HAP-1 (cell line): Measurements from ENCODE around the gene RALGDS.
"Not testable (repeated sequence)": the region's sequence is repeated elsewhere in the genome, so short reads cannot be mapped to it uniquely, and the experiment has no call there.

Source experiments
- DNase-seq, 2 experiments: peaks; one replicate each; pipeline ENCODE4 v3.0.0-alpha.2; 2016 to 2020; ENCODE audit warnings: low spot score in 2 of 2
- H3K27me3 ChIP-seq: fragments of 250-450 bp; sonication (Bioruptor Pico); 2 replicates; pipeline ENCODE4 v1.5.1; 2020; ENCODE audit warnings: low read depth, mild to moderate bottlenecking, moderate library complexity
- H3K36me3 ChIP-seq: fragments of 250-450 bp; sonication (Bioruptor Pico); replicated peaks from 2 replicates; pipeline ENCODE4 v1.5.1; 2020; ENCODE audit warnings: mild to moderate bottlenecking
- H3K4me1 ChIP-seq: fragments of 250-450 bp; sonication (Bioruptor Pico); 2 replicates; pipeline ENCODE4 v1.5.1; 2020; ENCODE audit warnings: mild to moderate bottlenecking
- H3K4me3 ChIP-seq: fragments of 250-450 bp; sonication (Bioruptor Pico); 2 replicates; pipeline ENCODE4 v1.5.1; 2020; ENCODE audit warnings: mild to moderate bottlenecking, moderate library complexity
- H3K9me3 ChIP-seq: fragments of 250-450 bp; sonication (Bioruptor Pico); 2 replicates; pipeline ENCODE4 v1.5.1; 2020; ENCODE audit warnings: mild to moderate bottlenecking, moderate library complexity
- in situ Hi-C: fragments of 300-500 bp; cut with MboI; formaldehyde crosslinking; loops from 3 replicates; pipeline ENCODE4 v1.14.3; 2020; ENCODE audit warnings: low sequenced_read_pairs, inconsistent platforms, mixed read lengths

Gene RALGDS

DNA sequence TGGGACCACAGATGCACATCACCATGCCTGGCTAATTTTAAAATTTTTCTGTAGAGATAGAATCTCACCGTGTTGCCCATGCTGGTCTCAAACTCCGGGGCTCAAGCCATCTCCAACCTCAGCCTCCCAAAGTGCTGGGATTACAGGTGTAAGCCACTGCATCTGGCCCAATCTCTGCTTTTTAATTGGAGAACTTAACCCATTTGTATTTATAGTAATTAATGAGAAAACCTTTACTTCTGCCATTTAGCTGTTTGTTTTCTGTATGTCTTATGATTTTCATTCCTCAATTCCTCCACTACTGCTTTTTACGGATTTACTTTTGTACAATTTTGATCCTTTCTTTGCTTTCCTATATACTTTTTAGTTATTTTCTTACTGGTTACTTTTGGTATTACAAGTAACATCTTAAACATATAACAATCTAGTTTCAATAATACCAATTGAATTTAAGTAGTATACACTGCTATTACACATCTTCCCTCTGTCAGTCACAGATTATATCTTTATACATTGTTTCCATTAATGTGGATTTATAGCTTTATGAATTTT lies 26.1 kb downstream of the RALGDS start:
- Histone ChIP-seq H3K4me1 (no peaks in the 10 kb centered on the region), H3K4me3 (no peak overlapping the region), H3K27me3 (no peaks in the 10 kb centered on the region), H3K36me3 (peaks cover 23% of the 10 kb centered on the region), H3K9me3 (peaks cover 14% of the 10 kb centered on the region)
- in situ Hi-C loops, result no loop called here
- DNase-seq, result no peak

DNA sequence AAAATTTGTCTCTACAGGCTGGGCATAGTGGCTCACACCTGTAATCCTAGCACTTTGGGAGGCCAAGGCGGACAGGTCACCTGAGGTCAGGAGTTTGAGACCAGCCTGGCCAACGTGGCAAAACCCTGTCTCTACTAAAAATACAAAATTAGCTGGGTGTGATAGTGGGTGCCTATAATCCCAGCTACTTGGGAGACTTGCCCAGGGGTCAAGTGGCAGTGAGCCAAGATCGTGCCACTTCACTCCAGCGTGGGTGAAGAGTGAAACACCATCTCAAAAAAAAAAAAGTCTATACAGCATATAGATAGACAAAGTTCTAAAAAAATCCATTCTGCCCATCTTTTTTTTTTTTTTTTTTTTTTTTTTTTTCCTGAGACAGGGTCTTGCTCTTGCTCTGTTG lies 26.7 kb downstream of the RALGDS start:
- in situ Hi-C loops, DNase-seq: not testable (repeated sequence)
- peaks cover 14% of the 10 kb centered on the region for H3K9me3 ChIP-seq

DNA sequence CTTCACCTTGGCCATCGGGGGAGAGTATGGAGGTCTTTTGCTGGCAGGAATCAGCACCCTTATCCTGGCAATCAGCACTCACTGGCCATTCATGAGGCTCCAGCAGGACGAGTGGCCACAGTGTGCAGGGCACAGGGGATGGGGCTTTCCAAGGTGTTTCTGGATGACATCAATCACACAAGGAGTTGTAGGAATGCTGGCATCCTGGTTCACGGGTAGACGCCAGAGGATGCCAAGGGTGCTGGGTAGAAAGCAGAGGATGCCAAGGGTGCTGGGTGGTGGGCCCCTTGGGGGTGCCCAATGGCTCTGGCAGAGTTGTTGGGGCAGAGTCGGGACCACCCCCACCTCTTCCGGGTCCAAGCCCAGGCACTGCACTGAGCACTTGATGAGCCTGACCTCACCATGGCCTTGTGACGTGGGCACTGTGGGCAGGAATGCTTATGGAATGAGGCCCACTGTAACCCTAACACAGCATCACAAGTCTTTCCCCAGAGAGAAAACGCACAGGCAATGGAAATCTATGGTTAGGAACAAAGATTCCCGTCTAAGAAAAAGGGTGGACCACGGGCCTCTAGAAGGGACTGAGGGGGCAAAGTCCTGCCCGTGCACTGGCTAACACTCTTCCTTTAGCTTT lies 30.2 kb downstream of the RALGDS start:
- no peaks in the 10 kb centered on the region for H3K36me3 ChIP-seq
- H3K4me1 ChIP-seq, result no peaks in the 10 kb centered on the region
- peaks cover 5% of the 10 kb centered on the region for H3K9me3 ChIP-seq
- in situ Hi-C loops, result no loop called here
- H3K4me3 ChIP-seq, result no peak overlapping the region
- no peak for DNase-seq
- H3K27me3 ChIP-seq, result no peaks in the 10 kb centered on the region

More for the DNA sequence above, 26.7 kb downstream of the RALGDS start:
- peaks cover 19% of the 10 kb centered on the region for H3K36me3 ChIP-seq
- not testable (repeated sequence) for H3K4me3 ChIP-seq, H3K4me1 ChIP-seq, H3K27me3 ChIP-seq

- Histone ChIP-seq H3K4me3 (no peak overlapping the region), H3K9me3 (no peaks in the 10 kb centered on the region), H3K27me3 (no peaks in the 10 kb centered on the region), H3K4me1 (no peaks in the 10 kb centered on the region), H3K36me3 (no peaks in the 10 kb centered on the region)
- DNase-seq, result no peak
- in situ Hi-C loops, result no loop called here
Observed at GRCh38 chr9:133090187-133090586, 30.9 kb downstream of the RALGDS start.

GRCh38 chr9:133089271-133089671 lies 31.8 kb downstream of the RALGDS start:
- no peaks in the 10 kb centered on the region for H3K4me1 ChIP-seq
- no peaks in the 10 kb centered on the region for H3K27me3 ChIP-seq
- H3K36me3 ChIP-seq, result no peaks in the 10 kb centered on the region
- in situ Hi-C loops, result no loop called here
- H3K4me3 ChIP-seq, result no peak overlapping the region
- no peak for DNase-seq
- no peaks in the 10 kb centered on the region for H3K9me3 ChIP-seq

DNA sequence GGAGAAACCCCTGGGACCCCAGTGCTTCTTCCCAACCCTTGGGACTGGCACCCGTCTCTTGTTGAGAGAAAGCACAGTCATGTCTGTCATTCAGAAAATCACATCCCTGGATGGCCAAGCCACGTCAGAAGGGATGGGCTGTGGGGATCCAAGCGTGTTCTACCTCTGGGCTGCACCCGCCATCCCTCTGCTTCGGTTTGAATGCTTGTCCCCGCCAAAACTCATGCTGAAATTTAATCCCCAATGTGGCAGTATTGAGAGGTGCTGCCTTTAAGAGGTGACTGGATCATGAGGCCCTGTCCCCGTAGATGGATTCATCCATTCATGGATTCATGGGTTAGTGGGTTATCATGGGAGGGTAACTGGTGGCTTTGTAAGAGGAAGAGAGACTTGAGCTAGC lies 32.3 kb downstream of the RALGDS start:
- in situ Hi-C loops, result no loop called here
- Histone ChIP-seq H3K4me3 (no peak overlapping the region), H3K36me3 (no peaks in the 10 kb centered on the region), H3K27me3 (no peaks in the 10 kb centered on the region), H3K9me3 (no peaks in the 10 kb centered on the region), H3K4me1 (no peaks in the 10 kb centered on the region)
- no peak for DNase-seq

- in situ Hi-C loops, result no loop called here
- Histone ChIP-seq H3K36me3 (no peaks in the 10 kb centered on the region), H3K4me3 (no peak overlapping the region), H3K27me3 (no peaks in the 10 kb centered on the region), H3K9me3 (no peaks in the 10 kb centered on the region), H3K4me1 (no peaks in the 10 kb centered on the region)
- no peak for DNase-seq
Observed at GRCh38 chr9:133088146-133088750, 32.8 kb downstream of the RALGDS start.

DNA sequence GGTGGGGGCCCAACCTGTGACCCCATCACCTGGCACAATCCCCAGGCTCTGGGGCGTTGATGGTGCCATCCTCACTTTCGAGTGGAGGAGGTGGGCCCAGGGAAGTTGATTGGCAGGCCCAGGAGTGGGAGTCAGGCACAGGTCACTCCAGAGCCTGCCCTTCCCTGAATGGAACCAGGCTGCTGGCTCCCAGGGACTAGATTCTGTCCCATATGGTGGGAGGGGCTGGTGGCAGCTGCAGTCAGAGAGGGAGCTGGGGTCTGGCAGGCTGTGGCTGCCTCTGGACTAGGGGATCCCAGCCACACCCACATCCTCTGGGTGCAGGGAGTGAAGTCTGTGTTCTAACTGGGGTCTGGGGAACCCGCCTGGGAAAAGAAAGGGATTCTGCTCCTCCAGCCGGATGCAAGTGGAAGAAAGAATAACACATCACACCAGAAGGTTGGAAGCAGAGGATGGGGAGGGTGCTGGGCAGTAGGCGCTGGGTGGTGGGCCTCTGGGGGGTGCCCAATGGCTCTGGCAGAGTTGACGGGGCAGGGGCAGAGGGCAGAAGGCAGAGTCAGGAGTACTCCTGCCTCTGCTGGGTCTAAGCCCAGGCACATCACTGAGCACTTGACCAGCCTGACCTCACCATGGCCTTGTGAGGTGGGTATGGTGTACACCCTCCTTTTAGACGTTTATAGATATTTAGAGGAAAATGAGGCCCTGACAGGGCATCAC lies 33.5 kb downstream of the RALGDS start:
- H3K27me3 ChIP-seq, result no peaks in the 10 kb centered on the region
- in situ Hi-C loops, result no loop called here
- no peak for DNase-seq
- H3K36me3 ChIP-seq, result no peaks in the 10 kb centered on the region
- H3K4me3 ChIP-seq, result no peak overlapping the region
- H3K9me3 ChIP-seq, result no peaks in the 10 kb centered on the region
- H3K4me1 ChIP-seq, result no peaks in the 10 kb centered on the region

GRCh38 chr9:133086894-133087293 lies 34.1 kb downstream of the RALGDS start:
- no peaks in the 10 kb centered on the region for H3K4me1 ChIP-seq
- no peaks in the 10 kb centered on the region for H3K9me3 ChIP-seq
- no peak overlapping the region for H3K4me3 ChIP-seq
- in situ Hi-C loops, result no loop called here
- H3K36me3 ChIP-seq, result no peaks in the 10 kb centered on the region
- no peak for DNase-seq
- no peaks in the 10 kb centered on the region for H3K27me3 ChIP-seq

DNA sequence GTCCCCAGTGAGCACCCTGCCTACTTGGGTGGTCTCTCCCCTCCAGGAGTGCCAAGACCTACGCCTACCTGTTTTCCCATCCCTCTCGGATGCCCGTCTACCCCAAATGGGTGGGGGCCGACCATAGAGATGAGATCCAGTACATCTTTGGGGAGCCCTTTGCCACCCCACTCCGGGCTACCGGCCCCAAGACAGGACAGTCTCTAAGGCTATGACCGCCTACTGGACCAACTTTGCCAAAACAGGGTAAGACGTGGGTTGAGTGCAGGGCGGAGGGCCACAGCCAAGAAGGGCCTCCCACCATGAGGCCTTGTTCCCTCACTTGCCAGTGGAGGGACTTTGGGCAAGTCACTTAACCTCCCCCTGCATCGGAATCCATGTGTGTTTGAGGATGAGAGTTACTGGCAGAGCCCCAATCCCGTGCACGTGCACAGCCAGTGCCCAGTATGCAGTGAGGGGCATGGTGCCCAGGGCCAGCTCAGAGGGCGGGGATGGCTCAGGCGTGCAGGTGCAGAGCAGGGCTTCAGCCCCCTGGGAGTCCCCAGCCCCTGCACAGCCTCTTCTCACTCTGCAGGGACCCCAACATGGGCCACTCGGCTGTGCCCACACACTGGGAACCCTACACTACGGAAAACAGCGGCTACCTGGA lies 34.7 kb downstream of the RALGDS start:
- H3K9me3 ChIP-seq, H3K36me3 ChIP-seq, H3K4me3 ChIP-seq, H3K27me3 ChIP-seq, H3K4me1 ChIP-seq, DNase-seq, in situ Hi-C loops: not testable (repeated sequence)

- H3K9me3 ChIP-seq, H3K36me3 ChIP-seq, H3K27me3 ChIP-seq, H3K4me1 ChIP-seq, H3K4me3 ChIP-seq, in situ Hi-C loops, DNase-seq: not testable (repeated sequence)
Observed at GRCh38 chr9:133083688-133084087, 37.4 kb downstream of the RALGDS start.

DNA sequence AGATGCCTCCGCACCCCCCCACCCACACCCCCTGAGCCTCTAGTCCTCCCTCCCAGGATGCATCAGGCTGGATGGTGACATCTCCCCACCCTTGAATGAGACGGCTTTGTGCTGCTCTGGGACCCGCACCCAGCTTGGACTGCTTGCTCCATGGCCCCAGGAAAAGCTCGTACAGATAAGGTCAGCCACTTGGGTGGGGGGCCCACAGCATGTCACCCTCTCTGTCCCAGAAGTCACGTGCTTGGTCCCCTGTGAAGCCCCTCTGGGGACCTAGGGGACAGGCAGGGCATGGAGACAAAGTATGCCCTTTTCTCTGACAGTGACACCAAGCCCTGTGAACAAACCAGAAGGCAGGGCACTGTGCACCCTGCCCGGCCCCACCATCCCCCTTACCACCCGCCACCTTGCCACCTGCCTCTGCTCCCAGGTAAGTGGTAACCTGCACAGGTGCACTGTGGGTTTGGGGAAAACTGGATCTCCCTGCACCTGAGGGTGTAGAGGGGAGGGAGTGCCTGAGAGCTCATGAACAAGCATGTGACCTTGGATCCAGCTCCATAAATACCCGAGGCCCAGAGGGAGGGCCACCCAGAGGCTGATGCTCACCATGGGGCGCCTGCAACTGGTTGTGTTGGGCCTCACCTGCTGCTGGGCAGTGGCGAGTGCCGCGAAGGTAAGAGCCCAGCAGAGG lies 38.9 kb downstream of the RALGDS start:
- not testable (repeated sequence) for DNase-seq

More for the DNA sequence above, 38.9 kb downstream of the RALGDS start:
- in situ Hi-C loops, H3K9me3 ChIP-seq, H3K4me1 ChIP-seq, H3K36me3 ChIP-seq, H3K4me3 ChIP-seq, H3K27me3 ChIP-seq: not testable (repeated sequence)
